Fibroblast of lung (primary cell): ENCODE results near the gene ANP32E. TPM values are rescaled to one million over a fixed set of nuclear protein-coding genes. Genes with fewer than 3 reads are reported as not detected.

Experiments used
- DNase-seq, 2 donors: peaks; one replicate each; pipeline versions ENCODE4 v3.0.0 to v3.0.0-alpha.2; 2010; ENCODE audit warnings: low read depth in 2 of 2
- H2AFZ ChIP-seq: 2 replicates; pipeline ENCODE4 v1.5.1; 2012; ENCODE audit warnings: low read length, control low read depth, inconsistent platforms
- H3K27ac ChIP-seq: 2 replicates; pipeline ENCODE4 v1.5.1; 2011; ENCODE audit warnings: low read length, control low read depth; ENCODE audit not compliant: insufficient read depth
- H3K27me3 ChIP-seq: 2 replicates; pipeline ENCODE4 v1.5.1; 2011; ENCODE audit warnings: mild to moderate bottlenecking, low read length; ENCODE audit not compliant: control insufficient read depth, insufficient read depth
- H3K36me3 ChIP-seq: 2 replicates; pipeline ENCODE4 v1.5.1; 2011; ENCODE audit warnings: low read length; ENCODE audit not compliant: control insufficient read depth, insufficient read depth
- H3K4me1 ChIP-seq: 2 replicates; pipeline ENCODE4 v1.5.1; 2011; ENCODE audit warnings: low read length; ENCODE audit not compliant: control insufficient read depth, insufficient read depth; ENCODE audit errors: extremely low read depth
- H3K4me2 ChIP-seq: 2 replicates; pipeline ENCODE4 v1.5.1; 2011; ENCODE audit warnings: low read length, control low read depth; ENCODE audit not compliant: insufficient read depth; ENCODE audit errors: extremely low read depth
- H3K4me3 ChIP-seq, 4 experiments: fragments of 200-600 bp in 1 of 4; sonication (generic) in 1 of 4; replicated peaks in 1 of 4; 2 replicates each; pipeline ENCODE4 v1.5.1; 2011 to 2016; ENCODE audit warnings: low read length in 4 of 4, low read depth in 3 of 4, mild to moderate bottlenecking in 3 of 4, control low read depth in 2 of 4, inconsistent platforms in 1 of 4, mixed read lengths in 1 of 4; ENCODE audit not compliant: insufficient read depth in 1 of 4; ENCODE audit errors: control extremely low read depth in 1 of 4
- H3K79me2 ChIP-seq: 2 replicates; pipeline ENCODE4 v1.5.1; 2012; ENCODE audit warnings: mild to moderate bottlenecking, low read length, inconsistent platforms; ENCODE audit not compliant: control insufficient read depth, insufficient read depth
- H3K9ac ChIP-seq: 2 replicates; pipeline ENCODE4 v1.5.1; 2011; ENCODE audit warnings: mild to moderate bottlenecking, low read length, control low read depth; ENCODE audit not compliant: insufficient read depth
- H3K9me3 ChIP-seq: 2 replicates; pipeline ENCODE4 v1.5.1; 2012; ENCODE audit warnings: low read depth, low read length; ENCODE audit not compliant: control insufficient read depth, insufficient read depth
- H4K20me1 ChIP-seq: 2 replicates; pipeline ENCODE4 v1.5.1; 2011; ENCODE audit warnings: low read length; ENCODE audit not compliant: control insufficient read depth, insufficient read depth; ENCODE audit errors: extremely low read depth
- EZH2 ChIP-seq: IDR thresholded peaks from 2 replicates; pipeline ENCODE4 v1.5.1; 2012; ENCODE audit warnings: low read length, control low read depth, mild to moderate bottlenecking; ENCODE audit errors: missing control alignments
- polyA plus RNA-seq, 2 donors: library from polyadenylated mRNA; depleted of rRNA in 1 of 2; stranded (reverse) in 1 of 2; unstranded in 1 of 2; fragments of >200 nt; gene quantifications; 2 replicates each; pipeline ENCODE4 v1.2.1, GENCODE V29; 2011 to 2012; ENCODE audit warnings: missing spikeins in 1 of 2
- total RNA-seq: library from RNA; depleted of rRNA; stranded (reverse); fragments of >200 nt; gene quantifications from 2 replicates; pipeline ENCODE4 v1.2.1, GENCODE V29; 2014
- TF ChIP-seq, protein P1 (sequence below), 2 donors: IDR thresholded peaks in 1 of 2; conservative IDR thresholded peaks in 1 of 2; 1 replicate in 1 of 2; 2 replicates in 1 of 2; pipeline ENCODE4 v1.5.1; 2011 to 2012; ENCODE audit warnings: low read length in 2 of 2, control low read depth in 1 of 2, inconsistent platforms in 1 of 2, low read depth in 1 of 2, mild to moderate bottlenecking in 1 of 2

Gene ANP32E
- total and polyA plus RNA-seq, 2 donors (not counting 1 experiment from before 2014, with no cell fraction given), result 22.4 to 24.6 TPM

DNA sequence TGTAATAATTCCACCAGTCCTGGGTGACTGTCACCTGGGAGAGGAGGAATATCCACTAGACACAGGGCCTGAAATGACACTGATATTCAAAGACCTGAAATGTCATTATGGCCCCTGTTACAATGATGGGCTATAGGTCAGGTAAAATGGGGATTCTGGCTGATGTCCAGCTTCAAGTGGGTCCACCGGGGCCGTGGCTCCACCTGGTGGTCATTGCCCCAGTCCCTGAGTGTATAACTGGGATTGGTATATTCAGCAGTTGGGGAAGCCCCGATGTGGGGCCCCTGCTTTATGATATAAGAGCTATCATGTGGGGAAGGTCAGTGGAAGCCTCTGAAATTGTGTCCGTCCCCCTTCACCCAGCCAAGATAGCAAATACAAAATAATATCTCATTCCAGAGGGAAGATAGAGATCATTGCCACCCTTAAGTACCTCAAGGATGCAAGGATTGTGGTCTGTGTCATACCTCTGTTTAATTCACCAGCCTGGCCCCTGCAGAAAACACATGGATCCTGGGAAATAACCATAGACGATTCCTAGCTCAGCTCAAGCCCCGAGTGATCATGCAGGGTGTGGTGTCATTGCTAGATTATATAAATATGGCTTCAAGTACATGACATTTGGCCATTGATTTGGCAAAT, 66.8 kb downstream of the ANP32E start:
- TF ChIP-seq, protein P1, sequence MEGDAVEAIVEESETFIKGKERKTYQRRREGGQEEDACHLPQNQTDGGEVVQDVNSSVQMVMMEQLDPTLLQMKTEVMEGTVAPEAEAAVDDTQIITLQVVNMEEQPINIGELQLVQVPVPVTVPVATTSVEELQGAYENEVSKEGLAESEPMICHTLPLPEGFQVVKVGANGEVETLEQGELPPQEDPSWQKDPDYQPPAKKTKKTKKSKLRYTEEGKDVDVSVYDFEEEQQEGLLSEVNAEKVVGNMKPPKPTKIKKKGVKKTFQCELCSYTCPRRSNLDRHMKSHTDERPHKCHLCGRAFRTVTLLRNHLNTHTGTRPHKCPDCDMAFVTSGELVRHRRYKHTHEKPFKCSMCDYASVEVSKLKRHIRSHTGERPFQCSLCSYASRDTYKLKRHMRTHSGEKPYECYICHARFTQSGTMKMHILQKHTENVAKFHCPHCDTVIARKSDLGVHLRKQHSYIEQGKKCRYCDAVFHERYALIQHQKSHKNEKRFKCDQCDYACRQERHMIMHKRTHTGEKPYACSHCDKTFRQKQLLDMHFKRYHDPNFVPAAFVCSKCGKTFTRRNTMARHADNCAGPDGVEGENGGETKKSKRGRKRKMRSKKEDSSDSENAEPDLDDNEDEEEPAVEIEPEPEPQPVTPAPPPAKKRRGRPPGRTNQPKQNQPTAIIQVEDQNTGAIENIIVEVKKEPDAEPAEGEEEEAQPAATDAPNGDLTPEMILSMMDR (conservative IDR thresholded peaks at IDR 0.05 in 1 of 2, IDR thresholded peaks at IDR 0.05 in 1 of 2; ENCODE audit: low read depth in 1 of 2, low read length in 2 of 2), result peak; percentile 85 to 88
- no peak for TF ChIP-seq EZH2
- no peaks in the 10 kb centered on the region for H3K27me3 ChIP-seq
- no peaks in the 10 kb centered on the region for H3K79me2 ChIP-seq
- no peak overlapping the region for H3K9ac ChIP-seq
- peak overlapping the region; percentile 10 for H2AFZ ChIP-seq
- peak; percentile 42 to 68 for DNase-seq
- H4K20me1 ChIP-seq, result no peaks in the 10 kb centered on the region
- no peaks in the 10 kb centered on the region for H3K36me3 ChIP-seq
- no peaks in the 10 kb centered on the region for H3K4me1 ChIP-seq
- H3K9me3 ChIP-seq, result no peaks in the 10 kb centered on the region
- H3K4me3 ChIP-seq, result no peak overlapping the region
- H3K27ac ChIP-seq, result no peak overlapping the region
- H3K4me2 ChIP-seq, result no peak overlapping the region

Other genes starting within 250 kb of the ANP32E start
- 14.1 and 17.3 TPM in 2 replicates for gene OTUD7B, start 225.4 kb downstream of the ANP32E start, total RNA-seq
- 10.1 and 12.6 TPM in 2 replicates for gene OTUD7B, start 225.4 kb downstream of the ANP32E start, polyA plus RNA-seq
- 30.6 and 42.6 TPM in 2 replicates for gene VPS45, start 168.3 kb downstream of the ANP32E start, total RNA-seq
- gene VPS45, start 168.3 kb downstream of the ANP32E start, polyA plus RNA-seq, result 43.2 and 50.0 TPM in 2 replicates
- gene PLEKHO1, start 86.2 kb downstream of the ANP32E start, total RNA-seq, result 55.0 and 65.6 TPM in 2 replicates
- 35.1 and 48.3 TPM in 2 replicates for gene PLEKHO1, start 86.2 kb downstream of the ANP32E start, polyA plus RNA-seq
- not detected in 2 replicates for gene CA14, start 21.7 kb upstream of the ANP32E start, total RNA-seq
- gene CA14, start 21.7 kb upstream of the ANP32E start, polyA plus RNA-seq, result 0.08 TPM in 1 of 2 replicates, not detected in the other
- 81.4 and 84.7 TPM in 2 replicates for gene APH1A, start 32.9 kb upstream of the ANP32E start, total RNA-seq
- 125 and 136 TPM in 2 replicates for gene APH1A, start 32.9 kb upstream of the ANP32E start, polyA plus RNA-seq
- gene C1orf54, start 36.7 kb upstream of the ANP32E start, total RNA-seq, result 32.0 and 36.5 TPM in 2 replicates
- 16.3 and 42.8 TPM in 2 replicates for gene C1orf54, start 36.7 kb upstream of the ANP32E start, polyA plus RNA-seq
- 5.1 and 10.4 TPM in 2 replicates for gene CIART, start 46.4 kb upstream of the ANP32E start, total RNA-seq
- 15.3 and 15.4 TPM in 2 replicates for gene CIART, start 46.4 kb upstream of the ANP32E start, polyA plus RNA-seq
- gene MRPS21, start 57.7 kb upstream of the ANP32E start, total RNA-seq, result 53.7 and 54.7 TPM in 2 replicates
- gene MRPS21, start 57.7 kb upstream of the ANP32E start, polyA plus RNA-seq, result 74.1 and 82.2 TPM in 2 replicates
- gene PRPF3, start 85.4 kb upstream of the ANP32E start, total RNA-seq, result 32.6 and 37.0 TPM in 2 replicates
- gene PRPF3, start 85.4 kb upstream of the ANP32E start, polyA plus RNA-seq, result 25.6 and 28.8 TPM in 2 replicates
- gene RPRD2, start 128.0 kb upstream of the ANP32E start, total RNA-seq, result 6.7 and 12.1 TPM in 2 replicates
- 13.4 and 16.7 TPM in 2 replicates for gene RPRD2, start 128.0 kb upstream of the ANP32E start, polyA plus RNA-seq